ENCODE data around the gene VAC14. TPM values are rescaled to one million over a fixed set of nuclear protein-coding genes. Genes with fewer than 3 reads are reported as not detected.
A peak's percentile ranks its signal among the peaks of the same experiment; 100 is the strongest.

Gene VAC14
- total RNA-seq, 4 donors from 2014 or later, result 43.4 to 69.4 (median 63.1) TPM

GRCh38 chr16:70753228-70753627 is 47.7 kb downstream of the VAC14 start:
- intact Hi-C loops (cut with DNase I), result no loop called here
- peak; percentile 78 to 87 for DNase-seq
- TF ChIP-seq CTCF (IDR thresholded peaks at IDR 0.05), result no peak
- TF ChIP-seq POLR2A (IDR thresholded peaks at IDR 0.05), result peak in 1 of 2 donors; percentile 6
- H3K27me3 ChIP-seq, result no peaks in the 10 kb centered on the region
- no peaks in the 10 kb centered on the region for H3K9me3 ChIP-seq
- H3K4me3 ChIP-seq (replicated peaks in 1 of 3), result no peak overlapping the region
- WGBS, 2 donors, result 66 to 76% methylated on average over 6 of the region's 6 CpGs
- peaks cover 5 to 9% of the 10 kb centered on the region in 2 donors for H3K36me3 ChIP-seq
- peak overlapping the region; percentile 11 to 95 (median 94) for H3K27ac ChIP-seq
- H3K4me1 ChIP-seq, result peaks cover 35 to 62% of the 10 kb centered on the region in 2 donors

GRCh38 chr16:70752426-70752825 is 48.5 kb downstream of the VAC14 start:
- peaks cover 42 to 70% of the 10 kb centered on the region in 2 donors for H3K4me1 ChIP-seq
- H3K27ac ChIP-seq, result peak overlapping the region; percentile 84 to 95 (median 94)
- H3K36me3 ChIP-seq, result peaks cover under 1 to 9% of the 10 kb centered on the region in 2 donors
- H3K27me3 ChIP-seq, result no peaks in the 10 kb centered on the region
- intact Hi-C loops (cut with DNase I), result no loop called here
- WGBS, 2 donors, result 90 to 100% methylated on average over 4 to 7 of the region's 10 CpGs
- no peak for DNase-seq
- H3K4me3 ChIP-seq (replicated peaks in 1 of 3), result no peak overlapping the region
- no peaks in the 10 kb centered on the region for H3K9me3 ChIP-seq
- TF ChIP-seq CTCF (IDR thresholded peaks at IDR 0.05) (no peak), POLR2A (IDR thresholded peaks at IDR 0.05) (no peak)

GRCh38 chr16:70751593-70751992 is 49.4 kb downstream of the VAC14 start:
- no peak for TF ChIP-seq POLR2A (IDR thresholded peaks at IDR 0.05)
- no peak for DNase-seq
- intact Hi-C loops (cut with DNase I), result no loop called here
- Histone ChIP-seq H3K27me3 (no peaks in the 10 kb centered on the region), H3K4me1 (peaks cover 47 to 78% of the 10 kb centered on the region in 2 donors), H3K4me3 (replicated peaks in 1 of 3) (no peak overlapping the region), H3K9me3 (no peaks in the 10 kb centered on the region), H3K27ac (peak overlapping the region; percentile 84 to 95 (median 94)), H3K36me3 (peaks cover 0 to 2% of the 10 kb centered on the region in 2 donors)
- 67 to 78% methylated on average over 6 of the region's 7 CpGs for WGBS, 2 donors

- intact Hi-C loops (cut with DNase I), result no loop called here
These were observed 50.0 kb downstream of the VAC14 start for GRCh38 chr16:70750893-70751467.

More at GRCh38 chr16:70750893-70751467, 50.0 kb downstream of the VAC14 start:
- no peak overlapping the region for H3K4me3 ChIP-seq (replicated peaks in 1 of 3)
- H3K27me3 ChIP-seq, result no peaks in the 10 kb centered on the region
- H3K9me3 ChIP-seq, result no peaks in the 10 kb centered on the region
- peaks cover 53 to 84% of the 10 kb centered on the region in 2 donors for H3K4me1 ChIP-seq
- no peaks in the 10 kb centered on the region for H3K36me3 ChIP-seq
- TF ChIP-seq CTCF (IDR thresholded peaks at IDR 0.05) (peak in 1 of 6 experiments; percentile 22), POLR2A (IDR thresholded peaks at IDR 0.05) (peak in 1 of 2 donors; percentile 8)
- peak overlapping the region; percentile 84 to 95 (median 94) for H3K27ac ChIP-seq
- 3 to 16% methylated on average over 7 to 11 of the region's 13 CpGs for WGBS, 2 donors
- peak; percentile 95 to 97 for DNase-seq
